Measurements from ENCODE around the gene MIEF1. TPM values are rescaled to one million over a fixed set of nuclear protein-coding genes. Genes with fewer than 3 reads are reported as not detected.
A peak's percentile ranks its signal among the peaks of the same experiment; 100 is the strongest.

MIEF1 gene
- total RNA-seq, 1 donor from 2014 or later = 35.5 TPM

DNA sequence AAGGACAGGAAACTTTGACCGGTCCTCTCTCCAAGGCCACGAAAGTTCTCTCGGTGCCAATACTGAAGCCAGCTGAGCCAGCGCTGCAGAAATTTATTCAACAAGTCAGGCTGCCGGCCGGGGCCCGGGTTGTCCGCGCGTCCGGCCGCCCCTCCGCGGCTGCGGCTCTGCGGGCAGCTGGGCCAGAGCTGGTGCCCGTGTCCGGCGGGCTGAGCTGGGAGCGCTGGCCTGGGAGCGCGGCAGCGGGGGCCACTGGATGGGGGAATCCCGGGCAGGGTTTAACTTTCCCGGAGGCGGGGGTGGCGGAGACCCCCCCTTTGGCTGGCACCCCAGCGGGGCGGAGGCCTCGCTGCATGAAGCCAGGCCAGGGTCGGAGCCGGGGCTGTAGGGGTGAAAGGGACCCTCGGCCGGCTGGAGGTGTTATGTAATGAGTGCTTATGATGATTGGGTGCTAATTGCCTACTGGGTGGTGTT, 56.2 kb downstream of the MIEF1 start:
- Mint-ChIP-seq H3K4me1 (ENCODE audit: unreplicated experiment) (no peaks in the 10 kb centered on the region), H3K36me3 (no peaks in the 10 kb centered on the region), H3K9me3 (no peaks in the 10 kb centered on the region), H3K4me3 (peak overlapping the region; percentile 79), H3K27ac (no peak overlapping the region), H3K27me3 (peaks cover 73% of the 10 kb centered on the region)
- TF ChIP-seq CTCF (conservative IDR thresholded peaks at IDR 0.05) = no peak
- no peak for DNase-seq (ENCODE audit: extremely low spot score, unreplicated experiment)

DNA sequence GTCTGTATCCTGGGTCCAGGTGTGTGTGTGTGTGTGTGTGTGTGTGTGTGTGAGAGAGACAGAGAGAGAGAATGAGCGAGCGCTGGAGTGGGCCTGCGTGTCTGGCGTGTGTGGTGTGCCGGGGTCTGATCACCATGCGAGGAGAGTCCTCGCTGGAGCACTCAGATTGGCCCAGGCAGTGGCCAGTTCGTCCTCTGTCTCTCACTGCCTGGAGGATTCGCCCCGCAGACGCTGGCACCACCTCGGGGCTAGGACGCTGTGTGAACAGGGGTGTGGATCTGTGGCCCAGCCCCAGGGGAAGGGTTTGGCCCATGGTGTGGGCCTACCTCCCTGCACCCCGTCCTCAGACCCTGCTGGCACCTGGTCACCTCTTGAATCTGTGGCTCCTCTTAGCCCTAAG, 56.9 kb downstream of the MIEF1 start:
- Mint-ChIP-seq H3K4me1 (ENCODE audit: unreplicated experiment) (no peaks in the 10 kb centered on the region), H3K36me3 (no peaks in the 10 kb centered on the region), H3K27me3 (peaks cover 70% of the 10 kb centered on the region), H3K27ac (no peak overlapping the region), H3K9me3 (no peaks in the 10 kb centered on the region), H3K4me3 (peak overlapping the region; percentile 67)
- no peak for TF ChIP-seq CTCF (conservative IDR thresholded peaks at IDR 0.05)
- no peak for DNase-seq (ENCODE audit: extremely low spot score, unreplicated experiment)

GRCh38 chr22:39559456-39560105, 57.5 kb downstream of the MIEF1 start:
- Mint-ChIP-seq H3K36me3 (no peaks in the 10 kb centered on the region), H3K9me3 (no peaks in the 10 kb centered on the region), H3K4me3 (no peak overlapping the region), H3K27me3 (peaks cover 63% of the 10 kb centered on the region), H3K27ac (no peak overlapping the region), H3K4me1 (ENCODE audit: unreplicated experiment) (no peaks in the 10 kb centered on the region)
- no peak for DNase-seq (ENCODE audit: extremely low spot score, unreplicated experiment)
- TF ChIP-seq CTCF (conservative IDR thresholded peaks at IDR 0.05) = peak; percentile 60

- no peak overlapping the region for H3K4me3 Mint-ChIP-seq
- no peaks in the 10 kb centered on the region for H3K4me1 Mint-ChIP-seq (ENCODE audit: unreplicated experiment)
- no peak for DNase-seq (ENCODE audit: extremely low spot score, unreplicated experiment)
- H3K9me3 Mint-ChIP-seq = no peaks in the 10 kb centered on the region
- no peak for TF ChIP-seq CTCF (conservative IDR thresholded peaks at IDR 0.05)
- H3K36me3 Mint-ChIP-seq = no peaks in the 10 kb centered on the region
- H3K27me3 Mint-ChIP-seq = peaks cover 60% of the 10 kb centered on the region
- no peak overlapping the region for H3K27ac Mint-ChIP-seq
These were observed 58.0 kb downstream of the MIEF1 start for GRCh38 chr22:39560127-39560526.

GRCh38 chr22:39562839-39563489, 60.9 kb downstream of the MIEF1 start:
- no peak for DNase-seq (ENCODE audit: extremely low spot score, unreplicated experiment)
- peaks cover 37% of the 10 kb centered on the region for H3K27me3 Mint-ChIP-seq
- TF ChIP-seq CTCF (conservative IDR thresholded peaks at IDR 0.05) = no peak
- no peak overlapping the region for H3K27ac Mint-ChIP-seq
- H3K4me1 Mint-ChIP-seq (ENCODE audit: unreplicated experiment) = no peaks in the 10 kb centered on the region
- no peak overlapping the region for H3K4me3 Mint-ChIP-seq
- no peaks in the 10 kb centered on the region for H3K9me3 Mint-ChIP-seq
- no peaks in the 10 kb centered on the region for H3K36me3 Mint-ChIP-seq

All from type B pancreatic cell (in vitro differentiated cells).